Body of pancreas (tissue), 4 donors: ENCODE data around the gene GNA15. TPM values are rescaled to one million over a fixed set of nuclear protein-coding genes. Genes with fewer than 3 reads are reported as not detected.
A peak's percentile ranks its signal among the peaks of the same experiment; 100 is the strongest.

Experiments used
- ATAC-seq: fragments of 150-250 bp; one replicate; pipeline ENCODE4 v1.9.1; 2016
- DNase-seq, 4 donors: peaks; one replicate each; pipeline ENCODE4 v3.0.0-alpha.2; 2019
- H3K27ac ChIP-seq, 4 donors: fragments of 200-600 bp; sonication (generic); 1 replicate in 3 of 4; 2 replicates in 1 of 4; pipeline versions ENCODE4 v1.5.1 to v1.6.1; 2016 to 2019; ENCODE audit warnings: mild to moderate bottlenecking in 1 of 4, mixed read lengths in 1 of 4, moderate library complexity in 1 of 4
- H3K27me3 ChIP-seq, 2 donors: fragments of 200-600 bp; sonication (generic); one replicate each; pipeline ENCODE4 v1.6.0; 2016; ENCODE audit warnings: mild to moderate bottlenecking in 1 of 2
- H3K36me3 ChIP-seq, 2 donors: fragments of 200-600 bp; sonication (generic); replicated peaks in 1 of 2; 2 replicates each; pipeline ENCODE4 v1.5.1; 2016; ENCODE audit warnings: low read depth in 2 of 2; ENCODE audit not compliant: insufficient read depth in 1 of 2
- H3K4me1 ChIP-seq: fragments of 200-600 bp; sonication (generic); one replicate; pipeline ENCODE4 v1.6.0; 2016
- H3K4me3 ChIP-seq, 2 donors: fragments of 200-600 bp; sonication (generic); 1 replicate in 1 of 2; 2 replicates in 1 of 2; pipeline ENCODE4 v1.5.1; 2016 to 2019
- H3K9me3 ChIP-seq, 3 donors: fragments of 200-600 bp; sonication (generic); 1 replicate in 2 of 3; 2 replicates in 1 of 3; pipeline ENCODE4 v1.5.1; 2016
- CTCF ChIP-seq, 7 experiments: fragments of 450-650 bp in 4 of 7; fragments of 200-600 bp in 3 of 7; sonication (generic) in 3 of 7; IDR thresholded peaks; one replicate each; pipeline ENCODE4 v1.5.1; 2016 to 2019; ENCODE audit warnings: antibody characterized with exemption in 7 of 7
- POLR2A ChIP-seq, 3 donors: fragments of 450-650 bp; IDR thresholded peaks; one replicate each; pipeline ENCODE4 v1.6.1; 2016; ENCODE audit warnings: antibody characterized with exemption in 3 of 3, mild to moderate bottlenecking in 2 of 3
- WGBS, 2 donors: methylation state at CpG; one replicate each; pipeline ENCODE4 v1.1.5; 2017; 5-methylcytosine and 5-hydroxymethylcytosine counted together
- intact Hi-C: fragments of 100-400 bp; cut with DNase I; formaldehyde crosslinking; loops from one replicate; pipeline ENCODE4 v1.15.1; 2023
- total RNA-seq, 2 donors: library from RNA; depleted of rRNA; stranded (reverse); fragments of >200 nt; gene quantifications; one replicate each; pipeline ENCODE4 v1.1.0, GENCODE V29; 2016

GNA15 gene
- total RNA-seq, 2 donors from 2014 or later, result 1.6 to 2.6 TPM

GRCh38 chr19:3175781-3176714, 40.2 kb downstream of the GNA15 start:
- no peaks in the 10 kb centered on the region for H3K4me1 ChIP-seq
- H3K4me3 ChIP-seq, result no peak overlapping the region
- no peaks in the 10 kb centered on the region for H3K36me3 ChIP-seq
- WGBS, 2 donors, result 34 to 43% methylated on average over 15 to 16 of the region's 17 CpGs
- intact Hi-C loops, result no loop called here
- no peak for TF ChIP-seq CTCF (IDR thresholded peaks at IDR 0.05)
- TF ChIP-seq POLR2A (IDR thresholded peaks at IDR 0.05), result no peak
- H3K27ac ChIP-seq, result no peak overlapping the region
- ATAC-seq (peak; percentile 21), DNase-seq (peak; percentile 36 to 71 (median 44))
- H3K9me3 ChIP-seq, result no peaks in the 10 kb centered on the region
- no peaks in the 10 kb centered on the region for H3K27me3 ChIP-seq

- Histone ChIP-seq H3K27me3 (no peaks in the 10 kb centered on the region), H3K36me3 (no peaks in the 10 kb centered on the region), H3K27ac (no peak overlapping the region), H3K4me1 (no peaks in the 10 kb centered on the region), H3K4me3 (no peak overlapping the region), H3K9me3 (no peaks in the 10 kb centered on the region)
- DNase-seq, result no peak
- 67 to 80% methylated on average over 5 to 8 of the region's 11 CpGs for WGBS, 2 donors
- no peak for ATAC-seq
- intact Hi-C loops, result no loop called here
- TF ChIP-seq POLR2A (IDR thresholded peaks at IDR 0.05), result no peak
Observed at GRCh38 chr19:3176715-3177501, 41.1 kb downstream of the GNA15 start.

DNA sequence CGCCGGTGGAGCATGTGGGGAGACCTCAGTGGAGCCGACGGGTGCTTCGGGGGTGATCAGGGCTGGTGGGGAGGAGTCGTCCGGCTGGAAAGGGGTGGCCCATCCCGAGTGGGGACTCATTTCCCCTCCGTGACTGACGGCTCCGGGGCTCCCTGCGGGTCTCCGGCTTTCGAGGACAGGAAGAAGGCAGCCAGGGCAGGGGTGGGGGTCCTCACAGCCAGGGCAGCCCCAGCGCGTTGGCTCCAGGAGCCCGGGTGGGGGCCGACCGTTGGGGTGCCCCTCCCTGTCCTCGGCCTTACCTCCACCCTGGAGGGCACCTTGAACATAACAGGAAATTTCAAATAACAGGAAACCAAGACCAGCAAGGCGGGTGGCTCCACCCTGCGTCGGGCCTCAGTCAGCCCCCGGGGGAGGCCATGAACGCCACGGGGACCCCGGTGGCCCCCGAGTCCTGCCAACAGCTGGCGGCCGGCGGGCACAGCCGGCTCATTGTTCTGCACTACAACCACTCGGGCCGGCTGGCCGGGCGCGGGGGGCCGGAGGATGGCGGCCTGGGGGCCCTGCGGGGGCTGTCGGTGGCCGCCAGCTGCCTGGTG, 42.6 kb downstream of the GNA15 start, which contains the start of gene S1PR4:
Gene S1PR4, plus strand, starts transcription at position 393 of the 596 bp plus-strand sequence. Its CDS starts 24 bp downstream, at position 417.
- Histone ChIP-seq H3K4me3 (no peak within 1 kb of the TSS), H3K36me3 (no peaks in the 10 kb centered on the region), H3K27ac (peak within 1 kb of the TSS in 1 of 4 donors; percentile 64), H3K4me1 (no peaks in the 10 kb centered on the region), H3K27me3 (no peaks in the 10 kb centered on the region), H3K9me3 (no peaks in the 10 kb centered on the region)
- DNase-seq (no peak), ATAC-seq (peak; percentile 30)
- TF ChIP-seq POLR2A (IDR thresholded peaks at IDR 0.05) (peak in 1 of 3 donors; percentile 20), CTCF (IDR thresholded peaks at IDR 0.05) (no peak)
- WGBS, 2 donors, result 60 to 76% methylated on average over 17 to 37 of the region's 42 CpGs
- intact Hi-C loops, result no loop called here

- Histone ChIP-seq H3K27me3 (no peaks in the 10 kb centered on the region), H3K36me3 (no peaks in the 10 kb centered on the region), H3K27ac (peak overlapping the region in 1 of 4 donors; percentile 64), H3K9me3 (no peaks in the 10 kb centered on the region), H3K4me1 (no peaks in the 10 kb centered on the region), H3K4me3 (no peak overlapping the region)
- DNase-seq (no peak), ATAC-seq (no peak)
- TF ChIP-seq POLR2A (IDR thresholded peaks at IDR 0.05) (no peak), CTCF (IDR thresholded peaks at IDR 0.05) (no peak)
- WGBS, 2 donors, result 69 to 84% methylated on average over 32 to 51 of the region's 52 CpGs
- intact Hi-C loops, result no loop called here
Observed at GRCh38 chr19:3178973-3179738, 43.3 kb downstream of the GNA15 start.
